ENCODE data around the gene OAT. TPM values are rescaled to one million over a fixed set of nuclear protein-coding genes. Genes with fewer than 3 reads are reported as not detected.

Gene OAT
- total RNA-seq, 2 experiments from 2014 or later, result 36.5 to 39.6 TPM

DNA sequence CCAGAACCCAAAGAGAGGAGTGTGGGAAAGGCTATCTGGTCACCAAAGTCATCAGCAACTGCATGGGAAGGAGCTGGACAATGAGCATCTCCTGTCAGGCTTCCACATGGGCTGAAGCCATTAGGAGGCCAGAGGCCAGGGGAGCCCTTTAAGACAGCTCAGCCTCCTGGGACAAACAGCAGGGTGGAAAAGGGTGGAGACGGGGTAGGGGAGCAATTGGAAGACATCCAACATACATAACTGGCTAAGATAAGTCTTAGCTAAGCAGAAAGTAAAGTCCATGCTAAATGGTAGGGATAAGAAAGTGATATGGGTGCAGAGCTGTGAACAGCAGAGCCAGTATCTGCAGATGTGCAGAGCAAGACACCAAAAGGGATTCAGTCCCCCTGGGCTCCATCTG, 1.5 kb upstream of the OAT start:
- H3K27ac Mint-ChIP-seq, result no peak overlapping the region
- ChIA-PET CTCF (interaction anchor here (0.6 to 1.7 kb wide), 3 partner anchors 17 to 327 kb away, joined by 3 to 6 read pairs (median 5); no protein-coding TSS in a partner anchor), POLR2A (interaction anchor here (0.5 kb wide), 1 partner anchor 467 kb away, joined by 5 read pairs; no protein-coding TSS in a partner anchor)
- no peak overlapping the region for H3K4me3 Mint-ChIP-seq
- peaks cover 2% of the 10 kb centered on the region for H3K27me3 Mint-ChIP-seq
- H3K4me1 Mint-ChIP-seq, result peaks cover 16% of the 10 kb centered on the region
- no peaks in the 10 kb centered on the region for H3K36me3 Mint-ChIP-seq (ENCODE audit: low read depth)
- DNase-seq (no peak), ATAC-seq (no peak)
- no peaks in the 10 kb centered on the region for H3K9me3 Mint-ChIP-seq (ENCODE audit: low read depth)
- intact Hi-C loops (cut with DNase I, micrococcal nuclease), result no loop called here

DNA sequence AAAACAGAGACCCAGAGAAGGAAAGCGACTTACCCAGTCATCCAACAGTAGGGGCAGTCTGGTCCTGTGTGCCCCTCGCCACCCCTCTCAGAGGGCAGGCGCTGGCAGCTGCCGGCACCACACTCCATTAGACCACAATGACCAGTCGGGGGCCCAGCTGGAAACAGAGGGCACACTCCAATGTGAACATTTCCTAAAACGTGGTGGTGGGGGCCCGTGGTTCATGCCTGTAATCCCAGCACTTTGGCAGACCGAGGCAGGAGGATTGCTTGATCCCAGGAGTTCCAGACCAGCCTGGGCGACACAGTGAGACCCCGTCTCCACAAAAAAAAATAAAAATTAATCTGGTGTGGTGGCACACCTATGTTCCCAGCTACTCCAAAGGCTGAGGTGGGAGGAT, 912 bp upstream of the OAT start:
- intact Hi-C loops (cut with DNase I, micrococcal nuclease), result loop anchor here (1.0 to 10.0 kb wide), 6 partner anchors 31 to 1415 kb away; partner anchors contain the start of genes LHPP (in 2 of the 2), ABRAXAS2 (in 1 of the 2), ACADSB (in 1 of the 2) and BUB3 (in 1 of the 2)
- ATAC-seq (no peak), DNase-seq (no peak)
- Mint-ChIP-seq H3K4me1 (peaks cover 16% of the 10 kb centered on the region), H3K36me3 (ENCODE audit: low read depth) (no peaks in the 10 kb centered on the region), H3K9me3 (ENCODE audit: low read depth) (no peaks in the 10 kb centered on the region), H3K4me3 (peak overlapping the region; percentile 78), H3K27ac (no peak overlapping the region), H3K27me3 (peaks cover 2% of the 10 kb centered on the region)
- CTCF ChIA-PET, result interaction anchor here (0.6 to 1.7 kb wide), 6 partner anchors 16 to 328 kb away, joined by 3 to 8 read pairs (median 5); partner anchors contain the start of gene LHPP
- POLR2A ChIA-PET, result interaction anchor here (0.5 to 1.2 kb wide), 2 partner anchors 16 to 467 kb away, joined by 3 to 5 read pairs; no protein-coding TSS in a partner anchor

DNA sequence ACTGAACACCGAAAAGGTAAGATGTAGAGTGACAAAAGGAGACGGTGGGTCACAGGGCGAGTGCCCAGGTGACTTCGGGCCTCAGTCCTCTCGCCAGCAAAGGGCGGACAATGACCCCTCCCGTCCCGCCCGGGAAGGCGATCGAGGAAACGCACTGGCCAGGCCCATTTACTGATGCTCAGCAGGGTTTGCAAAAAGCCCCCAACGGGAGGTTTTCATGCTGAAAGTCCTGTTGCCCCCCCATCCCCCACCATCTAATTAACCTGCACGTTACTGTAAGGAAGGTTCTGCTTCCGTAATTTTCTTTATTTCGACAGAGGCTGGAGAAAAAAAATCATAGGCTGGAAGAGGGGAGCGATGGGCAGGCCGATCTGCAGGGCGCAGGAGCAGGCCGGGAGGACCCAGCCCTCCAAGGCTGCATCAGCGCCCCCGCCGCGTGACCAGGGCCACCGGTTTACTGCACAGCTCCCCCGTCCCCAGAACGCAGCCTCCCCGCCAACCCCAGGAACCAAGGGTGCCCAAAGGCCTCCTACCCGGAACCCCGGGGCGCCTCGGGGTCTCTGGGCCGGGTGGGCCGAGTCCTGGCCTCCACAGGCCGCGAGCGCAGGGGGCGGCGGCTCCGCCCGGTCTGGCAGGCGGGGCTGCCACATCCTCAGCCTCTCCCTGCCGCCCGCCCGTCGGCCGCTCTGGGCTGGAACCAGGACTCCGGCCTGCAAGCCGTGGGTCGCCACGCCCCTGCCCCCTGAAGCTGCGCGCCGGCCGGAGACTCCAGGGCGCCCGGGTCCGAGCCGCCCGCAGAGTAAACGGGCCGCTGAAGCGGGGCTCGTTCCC, 613 bp downstream of the OAT start:
- ChIA-PET CTCF (interaction anchor here (0.7 to 2.8 kb wide), 8 partner anchors 11 to 424 kb away, joined by 3 to 16 read pairs (median 7); partner anchors contain the start of gene LHPP), POLR2A (interaction anchor here (1.2 kb wide), 1 partner anchor 15 kb away, joined by 3 read pairs; no protein-coding TSS in a partner anchor)
- H3K9me3 Mint-ChIP-seq (ENCODE audit: low read depth), result no peaks in the 10 kb centered on the region
- H3K4me1 Mint-ChIP-seq, result peaks cover 16% of the 10 kb centered on the region
- DNase-seq, result peak; percentile 67
- no peaks in the 10 kb centered on the region for H3K27me3 Mint-ChIP-seq
- H3K27ac Mint-ChIP-seq, result no peak overlapping the region
- peak; percentile 28 for ATAC-seq
- intact Hi-C loops (cut with DNase I, micrococcal nuclease), result loop anchor here (1.0 to 10.0 kb wide), 7 partner anchors 15 to 1413 kb away; partner anchors contain the start of genes ABRAXAS2 (in 1 of the 2), ACADSB (in 1 of the 2), BUB3 (in 1 of the 2) and IKZF5 (in 1 of the 2)
- H3K36me3 Mint-ChIP-seq (ENCODE audit: low read depth), result no peaks in the 10 kb centered on the region
- H3K4me3 Mint-ChIP-seq, result peak overlapping the region; percentile 78

DNA sequence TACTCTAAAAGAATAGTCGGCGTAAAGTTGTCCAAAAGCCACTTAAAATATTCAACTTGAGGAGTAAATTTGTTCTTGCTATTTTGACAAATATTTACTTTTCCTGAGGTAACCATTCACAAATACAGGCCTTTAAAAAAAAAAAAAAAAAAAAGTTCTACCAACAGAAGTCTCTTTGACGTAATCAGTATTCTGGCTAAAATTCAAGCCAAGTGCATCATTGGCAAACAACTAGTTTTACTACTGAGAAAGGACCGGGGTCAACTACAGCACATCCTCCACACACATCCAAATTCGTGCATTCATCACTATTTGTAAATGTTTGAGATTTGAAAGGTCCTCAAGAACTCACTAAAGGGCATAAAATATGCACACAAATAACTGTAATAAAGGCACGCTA, 2.0 kb downstream of the OAT start:
- DNase-seq, result no peak
- Mint-ChIP-seq H3K36me3 (ENCODE audit: low read depth) (peaks cover 3% of the 10 kb centered on the region), H3K27me3 (no peaks in the 10 kb centered on the region), H3K9me3 (ENCODE audit: low read depth) (no peaks in the 10 kb centered on the region), H3K27ac (no peak overlapping the region), H3K4me1 (peaks cover 16% of the 10 kb centered on the region), H3K4me3 (no peak overlapping the region)
- CTCF ChIA-PET, result interaction anchor here (0.7 to 2.8 kb wide), 4 partner anchors 10 to 27 kb away, joined by 3 to 16 read pairs (median 10); no protein-coding TSS in a partner anchor
- no peak for ATAC-seq
- POLR2A ChIA-PET, result no interaction called here
- intact Hi-C loops (cut with DNase I, micrococcal nuclease), result loop anchor here in 1 of 2 experiments (5.0 to 10.0 kb wide), 2 partner anchors 386 to 1412 kb away; partner anchors contain the start of genes ABRAXAS2, ACADSB and IKZF5

DNA sequence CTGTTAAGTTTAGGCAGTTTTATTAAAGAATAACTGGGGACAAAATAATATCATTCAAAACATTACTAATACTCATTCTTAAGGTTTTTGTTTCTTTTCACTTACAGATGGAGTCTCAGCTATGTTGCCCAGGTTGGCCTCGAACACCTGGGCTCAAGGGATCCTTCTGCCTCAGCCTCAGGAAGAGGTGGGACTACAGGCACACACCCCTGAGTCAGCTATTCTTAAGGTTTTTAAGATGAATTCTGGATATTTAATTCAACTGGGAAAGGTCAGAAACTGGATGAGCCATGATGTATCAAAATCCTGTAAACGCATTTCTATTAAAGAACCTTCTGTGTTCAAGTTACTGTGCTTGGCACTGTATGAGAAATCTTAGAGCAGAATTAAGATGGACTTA, 3.5 kb downstream of the OAT start:
- Mint-ChIP-seq H3K9me3 (ENCODE audit: low read depth) (no peaks in the 10 kb centered on the region), H3K27me3 (no peaks in the 10 kb centered on the region), H3K36me3 (ENCODE audit: low read depth) (peaks cover 7% of the 10 kb centered on the region), H3K4me3 (no peak overlapping the region), H3K4me1 (peaks cover 16% of the 10 kb centered on the region), H3K27ac (no peak overlapping the region)
- ChIA-PET POLR2A (interaction anchor here (0.9 kb wide), 1 partner anchor 24 kb away, joined by 4 read pairs; no protein-coding TSS in a partner anchor), CTCF (interaction anchor here (0.6 to 2.8 kb wide), 5 partner anchors 10 to 376 kb away, joined by 3 to 16 read pairs (median 7); partner anchors contain the start of gene EEF1AKMT2)
- no peak for DNase-seq
- no peak for ATAC-seq
- intact Hi-C loops (cut with DNase I, micrococcal nuclease), result loop anchor here in 1 of 2 experiments (5.0 to 10.0 kb wide), 2 partner anchors 387 to 1410 kb away; partner anchors contain the start of genes ABRAXAS2, ACADSB and IKZF5

DNA sequence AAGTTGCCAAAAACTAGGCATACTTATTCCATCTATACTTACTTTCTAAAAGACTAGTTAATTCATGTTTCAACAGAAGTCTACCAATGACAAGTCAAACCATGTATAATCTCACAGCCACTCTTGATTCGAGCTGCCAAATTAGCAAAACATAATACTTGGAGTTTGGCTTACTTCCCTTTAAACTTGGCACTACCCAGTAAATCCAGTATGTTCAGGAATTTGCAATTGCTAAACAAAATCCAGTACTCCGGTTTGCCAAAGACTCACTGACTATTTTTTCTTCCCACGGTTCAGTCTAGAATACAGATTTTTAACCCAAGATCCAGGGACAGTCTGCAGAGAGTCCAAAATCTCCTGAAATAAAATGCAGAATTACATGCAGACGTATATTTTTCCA, 4.6 kb downstream of the OAT start:
- POLR2A ChIA-PET, result no interaction called here

DNA sequence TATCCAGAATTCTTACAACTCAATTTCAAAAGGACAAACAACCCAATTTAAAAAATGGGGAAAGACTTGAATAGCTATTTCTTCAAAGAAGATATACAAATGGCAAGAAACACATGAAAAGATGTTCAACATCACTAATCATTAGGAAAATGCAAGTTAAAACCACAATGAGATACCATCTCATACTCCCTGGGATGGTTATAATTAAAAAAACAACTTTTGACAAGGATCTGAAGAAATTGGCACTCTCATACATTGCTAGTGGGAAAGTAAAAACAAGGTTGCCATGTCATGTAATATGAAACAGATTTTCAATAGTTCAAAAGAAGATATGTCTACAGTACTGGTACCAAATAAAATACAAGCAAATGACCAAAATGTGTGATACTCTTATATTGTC, 9.0 kb downstream of the OAT start:
- Mint-ChIP-seq H3K4me1 (no peaks in the 10 kb centered on the region), H3K27me3 (no peaks in the 10 kb centered on the region), H3K27ac (no peak overlapping the region), H3K9me3 (ENCODE audit: low read depth) (no peaks in the 10 kb centered on the region), H3K4me3 (no peak overlapping the region), H3K36me3 (ENCODE audit: low read depth) (peaks cover 22% of the 10 kb centered on the region)
- CTCF ChIA-PET, result interaction anchor here (1.1 kb wide), 1 partner anchor 21 kb away, joined by 4 read pairs; no protein-coding TSS in a partner anchor
- ATAC-seq (no peak), DNase-seq (no peak)
- intact Hi-C loops (cut with DNase I, micrococcal nuclease), result loop anchor here in 1 of 2 experiments (10.0 kb wide), 1 partner anchor 1405 kb away; the partner anchor contains the start of genes ACADSB and IKZF5
- POLR2A ChIA-PET, result no interaction called here

More for the DNA sequence above, 4.6 kb downstream of the OAT start:
- DNase-seq, result no peak
- no peak for ATAC-seq
- Mint-ChIP-seq H3K4me3 (no peak overlapping the region), H3K36me3 (ENCODE audit: low read depth) (peaks cover 11% of the 10 kb centered on the region), H3K9me3 (ENCODE audit: low read depth) (no peaks in the 10 kb centered on the region), H3K27me3 (no peaks in the 10 kb centered on the region), H3K4me1 (peaks cover 13% of the 10 kb centered on the region), H3K27ac (no peak overlapping the region)
- CTCF ChIA-PET, result interaction anchor here (1.1 to 2.3 kb wide), 2 partner anchors 10 to 327 kb away, joined by 3 to 13 read pairs; no protein-coding TSS in a partner anchor
- intact Hi-C loops (cut with DNase I, micrococcal nuclease), result loop anchor here in 1 of 2 experiments (10.0 kb wide), 1 partner anchor 1409 kb away; the partner anchor contains the start of genes ACADSB and IKZF5

DNA sequence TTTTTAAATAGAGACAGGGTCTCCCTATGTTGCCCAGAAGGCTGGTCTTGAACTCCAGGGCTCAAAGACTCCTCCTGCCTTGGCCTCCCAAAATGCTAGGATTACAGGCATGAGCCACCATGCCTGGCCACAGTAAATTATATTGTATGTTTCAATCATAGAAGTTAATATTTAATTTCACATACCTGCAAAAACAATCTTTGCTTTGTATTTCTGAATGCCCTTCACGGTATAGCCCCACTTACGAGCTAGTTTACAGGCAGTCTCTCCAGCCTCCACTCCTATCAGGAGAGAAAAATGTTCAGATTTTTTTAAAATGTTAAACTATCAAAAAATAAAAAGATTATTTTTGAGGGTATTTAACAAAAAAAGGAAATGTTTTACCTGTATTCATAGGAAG, 10.4 kb downstream of the OAT start:
- ATAC-seq, result no peak
- H3K4me1 Mint-ChIP-seq, result peaks cover 6% of the 10 kb centered on the region
- intact Hi-C loops (cut with DNase I, micrococcal nuclease), result no loop called here
- DNase-seq, result no peak
- no peaks in the 10 kb centered on the region for H3K27me3 Mint-ChIP-seq
- no peak overlapping the region for H3K4me3 Mint-ChIP-seq
- H3K27ac Mint-ChIP-seq, result no peak overlapping the region
- peaks cover 27% of the 10 kb centered on the region for H3K36me3 Mint-ChIP-seq (ENCODE audit: low read depth)
- H3K9me3 Mint-ChIP-seq (ENCODE audit: low read depth), result no peaks in the 10 kb centered on the region
- ChIA-PET CTCF (interaction anchor here (1.0 to 2.0 kb wide), 3 partner anchors 9 to 19 kb away, joined by 3 to 6 read pairs (median 3); no protein-coding TSS in a partner anchor), POLR2A (no interaction called here)

DNA sequence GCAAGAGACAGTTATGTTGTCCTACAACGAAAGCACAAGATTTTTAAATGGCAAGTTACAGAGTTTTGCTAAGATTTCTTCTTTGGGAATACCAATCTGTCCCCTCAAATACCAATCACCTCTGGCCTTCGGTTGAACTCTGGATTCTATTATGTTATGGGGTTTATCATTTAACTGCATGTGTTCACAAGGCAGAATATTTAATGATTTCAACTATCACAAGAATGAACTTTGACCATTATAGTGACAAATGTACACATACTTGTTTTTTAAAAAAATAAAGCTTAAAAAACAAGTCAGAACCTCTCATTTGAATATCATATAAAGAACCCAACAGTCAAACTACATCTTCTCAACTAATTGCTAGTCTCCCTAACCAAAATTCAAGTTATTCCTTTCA, 11.3 kb downstream of the OAT start:
- no peak for ATAC-seq
- DNase-seq, result no peak
- H3K9me3 Mint-ChIP-seq (ENCODE audit: low read depth), result no peaks in the 10 kb centered on the region
- no peaks in the 10 kb centered on the region for H3K27me3 Mint-ChIP-seq
- CTCF ChIA-PET, result interaction anchor here (1.0 to 2.0 kb wide), 2 partner anchors 10 to 19 kb away, joined by 3 to 6 read pairs; no protein-coding TSS in a partner anchor
- peaks cover 34% of the 10 kb centered on the region for H3K36me3 Mint-ChIP-seq (ENCODE audit: low read depth)
- POLR2A ChIA-PET, result no interaction called here
- intact Hi-C loops (cut with DNase I, micrococcal nuclease), result no loop called here
- no peak overlapping the region for H3K27ac Mint-ChIP-seq
- peaks cover 8% of the 10 kb centered on the region for H3K4me1 Mint-ChIP-seq
- no peak overlapping the region for H3K4me3 Mint-ChIP-seq

DNA sequence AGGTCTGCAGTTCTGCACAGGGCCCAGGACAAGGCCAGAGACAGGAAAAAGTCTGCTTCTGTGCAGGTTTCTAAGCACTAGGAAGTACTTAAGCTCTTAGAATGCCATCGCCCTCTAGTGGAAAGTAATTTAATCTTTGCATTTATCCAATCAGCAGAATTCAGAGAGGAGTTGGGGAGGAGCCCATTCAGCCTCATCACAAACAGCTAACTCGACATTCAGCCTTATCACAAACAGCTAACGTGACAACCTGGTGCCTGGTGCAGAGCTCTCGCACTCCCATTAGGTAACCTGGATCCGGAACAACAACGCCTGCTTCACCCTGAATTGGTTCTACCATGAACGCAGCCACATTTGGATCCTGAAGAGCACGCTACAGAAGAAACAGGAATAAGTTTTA, 15.2 kb downstream of the OAT start:
- no peaks in the 10 kb centered on the region for H3K27me3 Mint-ChIP-seq
- H3K4me3 Mint-ChIP-seq, result no peak overlapping the region
- intact Hi-C loops (cut with DNase I, micrococcal nuclease), result loop anchor here (1.0 to 5.0 kb wide), 4 partner anchors 14 to 821 kb away; partner anchors contain the start of gene OAT (in 1 of the 2)
- ChIA-PET CTCF (interaction anchor here (0.7 to 2.7 kb wide), 12 partner anchors 9 to 408 kb away, joined by 3 to 28 read pairs (median 7); partner anchors contain the start of gene OAT), POLR2A (interaction anchor here (0.5 to 0.9 kb wide), 2 partner anchors 9 to 15 kb away, joined by 3 read pairs; partner anchors contain the start of gene OAT)
- peak overlapping the region; percentile 16 for H3K27ac Mint-ChIP-seq
- H3K9me3 Mint-ChIP-seq (ENCODE audit: low read depth), result no peaks in the 10 kb centered on the region
- DNase-seq, result peak; percentile 27
- H3K36me3 Mint-ChIP-seq (ENCODE audit: low read depth), result peaks cover 28% of the 10 kb centered on the region
- H3K4me1 Mint-ChIP-seq, result peaks cover 8% of the 10 kb centered on the region
- ATAC-seq, result peak; percentile 100

DNA sequence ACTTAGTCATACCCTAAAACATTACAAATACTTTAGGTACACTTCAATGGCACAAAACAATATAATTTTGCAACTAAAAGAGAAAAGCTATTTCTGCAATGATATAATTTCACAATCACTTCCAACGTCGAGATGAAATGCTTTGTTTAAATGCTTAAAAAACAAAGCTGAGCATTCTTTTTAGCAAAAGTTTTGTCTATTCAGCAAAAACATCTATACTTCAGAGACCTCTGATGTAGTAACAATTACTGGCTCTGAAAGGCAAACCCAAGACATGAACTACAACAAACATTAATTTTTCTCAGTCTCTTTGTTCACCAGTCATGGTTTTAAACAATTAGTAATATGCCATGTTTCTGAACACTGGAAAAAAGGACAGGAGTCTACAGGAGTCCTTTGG, 16.4 kb downstream of the OAT start:
- Mint-ChIP-seq H3K36me3 (ENCODE audit: low read depth) (peaks cover 23% of the 10 kb centered on the region), H3K27ac (no peak overlapping the region), H3K9me3 (ENCODE audit: low read depth) (no peaks in the 10 kb centered on the region), H3K4me1 (peaks cover 8% of the 10 kb centered on the region), H3K4me3 (no peak overlapping the region), H3K27me3 (no peaks in the 10 kb centered on the region)
- ChIA-PET POLR2A (no interaction called here), CTCF (interaction anchor here (0.7 to 1.2 kb wide), 3 partner anchors 13 to 820 kb away, joined by 4 read pairs; no protein-coding TSS in a partner anchor)
- ATAC-seq, result no peak
- intact Hi-C loops (cut with DNase I, micrococcal nuclease), result loop anchor here in 1 of 2 experiments (5.0 kb wide), 1 partner anchor 820 kb away; no protein-coding TSS in a partner anchor
- no peak for DNase-seq
